Skin of body (tissue), 2 donors: ENCODE data around the gene VAMP5. TPM values are rescaled to one million over a fixed set of nuclear protein-coding genes. Genes with fewer than 3 reads are reported as not detected.
"Not testable (repeated sequence)": the region's sequence is repeated elsewhere in the genome, so short reads cannot be mapped to it uniquely, and the experiment has no call there.

Experiments
- DNase-seq: peaks from one replicate; lab custom pipeline; 2025; lab: John Stamatoyannopoulos, UW
- total RNA-seq: library from RNA; depleted of rRNA; stranded (reverse); fragments of >200 nt; gene quantifications from one replicate; pipeline ENCODE4 v1.2.3, GENCODE V29; 2014

Gene VAMP5
- total RNA-seq, 1 donor from 2014 or later = 8.9 TPM

DNA sequence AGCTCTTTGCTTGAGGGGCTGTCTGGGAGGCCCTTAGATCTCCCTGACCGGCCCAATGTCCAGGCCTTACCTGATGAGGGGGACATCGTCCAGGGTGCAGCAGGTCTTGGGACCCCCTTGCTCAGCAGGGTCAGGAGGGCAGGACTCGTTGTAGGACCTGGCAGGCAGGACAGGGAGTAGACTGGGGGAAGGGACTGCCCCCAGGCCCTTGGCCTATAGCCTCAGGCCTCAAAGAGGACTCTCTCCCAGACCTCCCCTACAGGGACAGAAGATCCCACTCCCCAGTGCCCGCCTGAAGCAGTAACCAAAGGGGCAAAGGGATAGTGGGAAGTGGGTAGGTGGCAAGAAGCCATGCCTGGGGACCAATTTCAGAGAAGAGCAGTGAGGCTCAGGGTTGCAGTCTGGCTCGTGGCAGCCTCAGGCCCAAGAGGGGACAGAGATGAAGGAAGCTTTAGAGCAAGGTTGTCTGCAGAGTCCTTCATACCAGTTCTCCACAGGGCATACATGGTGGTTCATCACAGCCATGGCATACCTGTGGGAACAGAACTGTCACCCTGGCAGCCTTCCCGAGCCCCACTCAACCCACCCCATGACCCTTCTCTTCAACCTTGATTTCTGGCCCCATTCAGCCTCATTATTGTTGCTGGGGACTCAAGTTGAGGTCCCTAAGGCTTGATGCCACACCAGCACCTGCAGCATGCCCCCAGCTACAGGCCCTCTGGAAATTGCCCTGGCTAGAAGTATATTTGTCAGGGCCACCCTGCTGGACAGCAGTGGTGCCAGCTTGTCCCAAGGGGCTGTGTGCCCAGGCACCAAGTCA lies 16.9 kb downstream of the VAMP5 start:
- no peak for DNase-seq

DNA sequence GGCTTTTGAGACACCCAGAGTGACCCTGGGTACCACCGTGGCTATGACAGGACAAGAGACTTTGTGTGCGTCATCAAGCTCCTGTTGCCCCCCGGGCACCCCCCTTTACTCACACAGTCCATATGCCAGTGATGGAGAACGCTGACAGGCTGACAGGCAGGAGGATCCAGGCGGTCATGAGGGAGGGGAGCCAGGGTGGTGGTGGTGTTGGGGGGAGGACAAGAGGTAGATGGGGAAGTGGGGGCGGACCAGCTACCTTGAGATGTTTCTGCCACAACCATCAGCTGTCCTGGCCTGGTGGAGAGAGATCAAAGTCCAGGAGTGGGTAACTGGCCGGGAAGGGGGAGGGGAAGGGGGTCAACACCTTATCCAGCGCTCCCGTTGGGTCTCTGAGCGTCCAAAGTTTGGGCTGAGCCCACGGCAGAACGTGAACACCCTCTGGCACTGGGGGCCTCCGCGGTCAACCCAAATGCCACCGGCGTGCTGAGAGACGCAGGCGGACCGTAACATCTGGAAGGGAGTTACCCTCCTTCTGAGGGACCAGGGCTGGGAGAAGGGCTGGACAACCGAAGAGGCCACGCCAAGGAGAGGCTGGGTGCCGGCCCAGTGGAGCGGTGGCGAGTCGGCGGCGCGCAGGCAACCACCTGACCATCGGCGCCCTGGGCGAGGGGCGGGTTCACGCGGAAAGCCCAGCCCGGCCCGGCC lies 17.7 kb downstream of the VAMP5 start:
- DNase-seq = no peak

DNA sequence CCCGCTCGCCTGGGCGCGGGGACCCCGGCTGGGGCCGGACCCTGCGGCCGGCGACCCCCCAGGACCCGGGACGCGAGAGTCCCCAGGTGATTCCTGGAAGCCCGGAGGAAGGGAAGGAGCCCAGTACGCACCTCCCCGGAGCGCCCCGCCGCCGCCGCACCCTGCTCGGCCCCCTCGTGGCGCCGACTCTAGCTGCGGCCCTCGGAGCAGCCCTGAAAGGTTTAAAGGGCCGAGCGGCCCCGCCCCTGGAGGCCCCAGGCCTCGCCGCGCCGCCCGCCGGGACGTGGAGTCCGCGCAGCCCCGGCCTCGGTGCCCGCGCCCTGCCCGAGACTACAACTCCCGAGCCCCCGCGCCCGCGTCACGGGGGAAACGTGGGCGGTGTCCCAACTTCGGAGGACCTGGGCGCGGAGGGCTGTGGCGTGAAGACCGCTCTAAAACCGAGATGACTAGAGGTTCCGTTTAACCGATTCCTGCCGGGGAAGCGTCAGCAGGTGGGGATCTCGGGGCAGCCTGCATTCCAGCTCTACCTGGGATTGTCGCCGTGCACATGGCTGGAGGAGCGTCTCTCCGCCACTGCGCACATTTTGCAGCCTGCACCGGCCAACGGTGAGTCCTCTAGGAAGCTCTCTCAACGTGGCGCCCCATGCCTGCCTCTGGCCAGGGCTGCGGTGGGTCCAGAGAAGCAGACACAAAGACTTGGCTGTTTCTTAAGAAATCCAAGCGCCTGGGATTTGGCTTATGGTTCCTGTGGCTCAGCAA lies 18.4 kb downstream of the VAMP5 start, which contains the start of gene TMEM150A:
TSS of gene TMEM150A (minus strand) at position 223 of the 759 bp plus-strand sequence. CDS start 750 bp downstream, outside the sequence.
- DNase-seq = peak; percentile 88

DNA sequence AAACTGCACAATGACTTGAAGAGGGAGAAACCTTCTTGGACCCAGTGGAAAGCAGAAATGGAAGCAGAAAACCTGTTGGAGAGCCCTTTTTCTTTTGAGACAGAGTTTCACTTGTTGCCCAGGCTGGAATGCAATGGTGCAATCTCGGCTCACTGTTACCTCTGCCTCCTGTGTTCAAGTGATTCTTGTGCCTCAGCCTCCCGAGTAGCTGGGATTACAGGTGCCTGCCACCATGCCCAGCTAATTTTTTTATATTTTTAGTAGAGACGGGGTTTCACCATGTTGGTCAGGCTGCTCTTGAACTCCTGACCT lies 19.9 kb downstream of the VAMP5 start:
- not testable (repeated sequence) for DNase-seq

DNA sequence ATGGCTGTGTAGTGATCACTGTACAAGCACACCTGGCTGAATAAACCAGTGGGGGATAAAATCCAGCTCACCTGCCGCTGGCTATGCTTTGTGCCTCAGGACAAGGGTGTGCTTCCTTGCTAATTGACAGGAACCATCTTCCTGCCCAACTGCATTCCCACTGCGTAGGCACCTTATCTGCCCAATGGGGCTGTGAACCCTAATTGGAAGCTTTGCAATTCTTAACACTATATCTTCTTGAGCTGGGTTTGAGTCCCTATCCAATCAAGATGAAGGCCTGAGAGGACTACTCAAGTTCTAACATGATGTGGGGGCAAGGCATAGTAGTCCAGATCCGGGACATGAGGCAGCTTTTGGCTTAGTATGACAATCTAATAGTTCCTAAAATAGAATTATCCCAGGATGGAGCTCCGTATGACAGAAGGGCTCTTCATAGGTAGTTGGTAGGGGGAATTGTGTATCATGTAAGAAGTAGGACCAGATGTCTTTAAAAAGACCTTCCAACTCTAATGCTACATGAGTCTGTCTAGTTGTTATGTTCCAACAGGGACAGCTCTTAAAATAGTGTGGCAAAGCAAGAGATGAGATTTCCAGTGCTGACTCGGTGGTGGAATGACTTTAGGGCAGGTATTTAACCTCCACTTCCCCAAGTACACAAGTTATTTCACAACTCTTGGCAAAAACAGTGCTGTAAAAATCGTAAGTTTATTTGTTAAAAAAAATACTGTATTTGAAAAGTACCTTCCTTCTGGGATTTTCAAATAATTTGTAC lies 20.5 kb downstream of the VAMP5 start:
- DNase-seq = no peak

DNA sequence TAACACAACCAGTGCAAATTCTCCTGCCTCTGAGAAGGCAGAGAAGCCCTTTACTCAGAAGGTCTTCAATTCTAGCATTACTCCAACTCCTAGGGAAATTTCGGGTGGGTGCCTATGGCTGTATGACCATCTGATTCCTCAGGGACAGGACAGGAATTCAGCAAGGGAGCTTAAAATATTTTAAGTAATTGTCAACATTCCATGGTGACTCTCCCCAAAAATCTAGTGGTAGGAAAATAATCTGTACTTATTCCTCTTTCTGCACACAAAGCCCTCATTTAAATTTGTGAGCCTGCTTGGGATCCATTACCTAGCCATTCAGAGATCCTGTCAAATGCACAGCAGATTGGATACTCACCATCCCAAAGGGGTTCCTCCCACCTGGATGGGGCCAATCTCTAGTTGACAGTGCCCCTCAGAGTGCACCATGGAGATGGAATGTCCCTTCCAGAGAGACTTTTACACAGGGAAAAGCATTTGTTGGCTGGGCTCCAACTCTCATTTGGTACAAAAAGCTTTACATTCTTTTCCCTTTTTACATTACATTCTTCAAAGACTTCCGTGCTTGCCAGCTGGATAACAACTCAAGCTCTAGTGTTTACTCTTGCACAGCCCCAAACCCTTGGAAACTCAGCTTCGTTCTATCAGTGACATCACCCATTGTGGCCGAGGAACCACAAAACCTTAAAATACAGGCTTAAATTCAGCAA lies 21.3 kb downstream of the VAMP5 start:
- peak; percentile 42 for DNase-seq

DNA sequence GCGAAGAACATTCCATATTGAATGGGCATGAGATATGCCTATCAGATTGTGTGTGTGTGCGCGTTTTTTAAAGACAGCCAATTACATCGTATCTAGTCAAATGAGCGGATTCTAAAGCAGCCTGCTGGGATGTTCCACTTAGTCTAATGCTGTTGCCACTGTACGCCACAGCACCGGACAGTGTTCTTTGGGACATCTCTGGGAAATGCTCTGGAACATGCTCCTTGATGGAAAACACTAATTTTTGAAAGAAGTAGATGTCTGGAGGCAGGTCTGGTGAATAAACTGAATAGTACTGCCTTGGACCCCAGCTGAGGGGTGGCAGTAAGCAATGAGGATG lies 21.9 kb downstream of the VAMP5 start:
- no peak for DNase-seq

DNA sequence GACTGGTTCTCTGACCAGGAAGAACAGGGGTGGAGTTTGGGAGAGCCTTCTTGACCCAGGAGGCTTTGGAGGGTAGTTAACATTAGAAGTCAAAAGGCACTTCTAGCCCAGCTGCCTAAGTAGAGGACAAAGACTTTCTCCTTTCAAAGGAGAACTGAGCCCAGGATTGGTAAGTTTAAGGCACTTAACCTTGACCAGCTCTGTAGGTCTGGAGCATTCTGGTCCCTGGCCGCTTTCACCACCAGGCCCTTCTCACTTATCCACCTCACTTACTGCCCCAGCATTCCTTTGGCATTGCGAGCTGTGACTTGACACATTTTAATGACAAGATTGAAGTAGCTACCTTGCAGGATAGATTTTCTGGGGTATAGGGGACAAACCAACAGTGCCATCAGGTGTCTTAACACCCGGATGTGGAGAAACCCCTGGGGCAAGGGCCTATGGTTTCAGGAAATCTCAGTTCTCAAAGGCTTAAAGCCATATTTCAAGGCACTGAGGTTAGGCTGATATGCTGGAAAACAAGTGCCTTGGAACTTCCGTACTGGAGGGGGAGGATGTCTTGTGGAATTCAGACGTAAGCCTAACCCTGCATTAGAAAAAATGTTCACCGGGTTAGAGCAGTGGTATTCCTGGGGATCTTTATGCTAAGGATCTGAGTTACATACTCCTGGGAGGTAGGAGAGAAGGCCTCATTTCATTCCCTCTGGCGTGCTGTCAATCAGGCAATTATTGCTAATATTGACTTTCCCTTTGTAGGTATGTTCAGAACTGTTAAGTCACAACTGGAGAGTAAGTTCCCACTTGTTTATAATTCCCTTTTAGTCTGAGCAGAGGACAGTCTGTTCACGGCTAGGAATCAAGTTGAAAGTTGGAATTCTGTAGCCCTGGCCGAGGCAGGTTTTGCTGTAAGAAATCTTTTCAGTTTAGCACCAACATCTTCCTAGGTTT lies 23.3 kb downstream of the VAMP5 start:
- DNase-seq = no peak

DNA sequence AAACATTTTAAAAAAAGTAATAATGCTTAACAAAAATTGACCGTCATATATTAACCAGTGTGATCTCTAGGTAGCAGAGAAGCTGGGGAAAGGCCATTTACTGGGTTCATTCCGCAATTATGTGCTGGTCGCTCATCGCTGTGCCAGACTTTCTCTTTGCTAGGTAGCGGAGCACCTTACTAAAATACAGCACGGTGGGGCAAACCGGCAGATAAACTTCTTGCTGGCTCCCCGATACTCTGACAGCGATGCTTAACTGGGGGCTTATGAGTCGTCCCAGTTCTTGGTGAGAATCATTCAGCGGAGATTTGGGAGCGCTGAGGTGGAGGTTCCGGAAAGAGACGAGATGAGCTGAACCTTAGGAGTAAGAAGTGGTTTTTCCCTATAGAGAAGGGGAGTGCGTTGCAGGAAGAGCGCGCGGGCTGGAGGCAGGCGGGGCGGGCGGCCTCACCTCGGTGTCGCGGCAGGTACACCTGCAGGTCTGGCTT lies 27.0 kb downstream of the VAMP5 start:
- no peak for DNase-seq

DNA sequence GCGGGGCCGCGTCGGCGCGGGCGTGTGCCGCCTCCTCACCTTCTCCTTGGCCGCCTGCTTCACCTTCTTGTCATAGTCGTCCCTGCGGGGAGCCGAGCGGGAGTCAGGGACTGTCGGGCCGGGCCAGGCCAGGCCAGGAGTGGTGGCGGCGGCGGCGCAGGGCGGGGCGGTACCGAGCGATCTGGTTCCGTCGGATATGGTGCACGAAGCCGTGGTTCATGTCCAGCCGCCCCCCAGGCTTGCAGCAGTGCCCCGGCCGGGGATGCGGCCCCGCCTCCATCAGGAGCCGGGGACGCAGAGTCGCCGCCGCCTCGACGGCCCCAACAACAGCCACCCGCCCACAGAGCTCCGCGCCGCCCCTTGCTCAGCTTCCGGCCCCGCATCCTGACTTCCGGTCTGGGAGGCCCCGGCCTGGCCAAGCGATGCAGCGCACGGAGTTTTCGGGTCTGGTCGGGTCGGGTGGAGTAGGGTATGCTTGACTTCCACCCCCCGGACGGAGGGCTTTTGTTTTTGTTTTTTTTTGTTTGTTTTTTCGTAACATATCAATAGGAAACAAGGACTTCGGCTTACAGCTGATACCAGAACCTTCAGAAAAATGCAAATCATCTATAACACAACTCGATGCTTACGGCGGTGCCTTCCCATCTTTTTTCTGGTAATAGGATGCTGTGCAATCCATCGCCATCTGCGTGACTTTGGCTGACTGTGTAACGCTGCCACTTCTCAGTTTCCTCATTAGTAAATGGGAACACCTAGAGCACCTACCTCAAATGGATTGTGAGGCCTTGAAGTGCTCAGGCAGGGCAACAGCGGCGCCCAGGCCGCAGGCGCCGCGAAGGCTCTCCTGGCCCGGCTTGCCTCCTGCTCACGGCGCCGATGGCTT lies 27.7 kb downstream of the VAMP5 start, which contains the start of gene C2orf68:
TSS of gene C2orf68 (minus strand) at position 362 of the 883 bp plus-strand sequence. CDS start at position 280, 82 bp downstream.
- peak; percentile 82 for DNase-seq

DNA sequence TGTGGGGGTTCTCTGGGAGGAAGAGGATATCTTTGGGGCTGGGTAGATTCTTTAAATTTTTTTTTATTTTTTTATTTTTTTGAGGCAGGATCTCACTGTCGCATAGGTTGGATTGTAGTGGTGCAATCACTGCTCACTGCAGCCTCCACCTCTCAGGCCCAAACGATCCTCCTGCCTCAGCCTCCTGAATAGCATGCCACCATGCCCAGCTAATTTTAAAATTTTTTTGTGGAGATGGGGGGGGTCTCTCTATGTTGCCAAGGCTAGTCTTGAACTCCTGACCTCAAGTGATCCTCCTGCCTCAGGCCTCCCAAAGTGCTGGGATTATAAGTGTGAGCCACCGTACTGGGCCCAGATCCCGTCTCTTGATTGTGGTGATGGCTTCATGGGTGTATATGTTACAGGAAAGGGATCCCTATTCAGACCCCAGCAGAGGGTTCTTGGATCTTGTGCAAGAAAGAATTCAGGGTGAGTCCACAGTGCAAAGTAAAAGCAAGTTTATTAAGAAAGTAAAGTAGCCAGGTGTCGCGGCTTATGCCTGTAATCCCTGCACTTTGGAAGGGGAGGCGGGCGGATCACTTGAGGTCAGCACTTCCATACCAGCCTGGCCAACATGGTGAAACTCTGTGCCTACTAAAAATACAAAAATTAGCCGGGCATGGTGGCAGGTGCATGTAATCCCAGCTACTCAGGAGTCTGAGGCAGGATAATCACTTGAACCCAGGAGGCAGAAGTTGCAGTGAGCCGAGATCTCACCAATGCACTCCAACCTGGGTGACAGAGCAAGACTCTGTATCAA lies 29.7 kb downstream of the VAMP5 start:
- no peak for DNase-seq

DNA sequence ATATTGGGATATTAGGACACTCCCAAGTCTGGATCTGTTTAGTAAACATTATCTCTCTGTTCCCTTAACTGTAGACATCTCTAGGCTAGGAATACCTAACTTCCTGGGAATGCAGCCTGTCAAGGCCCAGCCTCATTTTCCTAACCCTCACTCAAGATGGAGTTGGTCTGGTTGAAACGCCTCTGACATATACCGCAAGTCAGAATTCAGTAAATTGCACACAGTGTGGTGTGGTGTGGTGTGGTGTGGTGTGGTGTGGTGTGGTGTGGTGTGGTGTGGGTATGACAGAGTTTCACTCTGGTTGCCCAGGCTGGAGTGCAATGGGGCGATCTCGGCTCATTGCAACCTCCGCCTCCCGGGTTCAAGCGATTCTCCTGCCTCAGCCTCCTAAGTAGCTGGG lies 30.5 kb downstream of the VAMP5 start:
- DNase-seq = not testable (repeated sequence)

DNA sequence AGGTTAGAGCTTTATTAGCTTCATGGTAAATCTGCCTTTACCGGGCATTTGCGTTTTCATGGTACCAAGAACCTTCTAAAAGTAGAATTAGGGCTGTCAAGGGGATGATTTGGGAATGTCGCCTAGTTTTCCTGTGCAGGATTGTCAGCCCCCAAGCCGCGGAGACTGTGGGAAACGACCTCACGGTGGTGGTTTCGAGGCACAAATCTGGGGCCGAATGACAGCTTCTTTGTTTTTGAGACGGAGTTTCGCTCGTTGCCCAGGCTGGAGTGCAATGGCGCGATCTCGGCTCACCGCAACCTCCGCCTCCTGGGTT lies 31.1 kb downstream of the VAMP5 start:
- DNase-seq = no peak

DNA sequence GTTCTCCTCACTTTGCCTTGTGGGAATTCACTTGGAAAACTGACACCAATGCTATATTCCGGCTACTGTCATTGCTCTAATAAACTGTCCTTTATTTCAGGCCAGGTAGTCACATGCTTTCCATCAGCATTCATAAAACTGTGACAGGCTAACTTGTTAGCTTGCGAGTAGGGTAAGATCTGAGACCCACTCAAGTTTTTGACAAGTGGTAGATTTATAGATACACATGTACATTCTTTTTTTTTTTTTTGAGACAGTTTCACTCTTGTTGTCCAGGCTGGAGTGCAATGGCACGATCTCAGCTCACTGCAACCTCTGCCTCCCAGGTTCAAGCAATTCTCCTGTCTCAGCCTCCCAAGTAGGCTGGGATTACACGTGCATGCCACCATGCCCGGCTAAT lies 33.5 kb downstream of the VAMP5 start:
- not testable (repeated sequence) for DNase-seq

DNA sequence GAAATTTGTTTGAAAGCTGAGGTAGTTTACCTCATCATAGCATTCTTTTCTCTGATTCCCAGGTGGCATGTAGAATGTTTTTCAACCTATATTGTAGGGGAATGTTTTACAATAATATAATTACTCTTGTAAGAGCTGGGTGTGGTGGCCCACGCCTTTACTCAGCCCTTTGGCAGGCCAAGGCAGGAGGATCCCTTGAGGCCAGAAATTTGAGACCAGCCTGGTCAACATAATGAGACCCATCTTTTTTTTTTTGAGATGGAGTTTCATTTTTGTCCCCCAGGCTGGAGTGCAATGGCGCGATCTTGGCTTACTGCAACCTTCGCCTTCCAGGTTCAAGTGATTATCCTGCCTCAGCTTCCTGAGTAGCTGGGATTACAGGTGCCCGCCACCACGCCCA lies 35.4 kb downstream of the VAMP5 start:
- DNase-seq = no peak

DNA sequence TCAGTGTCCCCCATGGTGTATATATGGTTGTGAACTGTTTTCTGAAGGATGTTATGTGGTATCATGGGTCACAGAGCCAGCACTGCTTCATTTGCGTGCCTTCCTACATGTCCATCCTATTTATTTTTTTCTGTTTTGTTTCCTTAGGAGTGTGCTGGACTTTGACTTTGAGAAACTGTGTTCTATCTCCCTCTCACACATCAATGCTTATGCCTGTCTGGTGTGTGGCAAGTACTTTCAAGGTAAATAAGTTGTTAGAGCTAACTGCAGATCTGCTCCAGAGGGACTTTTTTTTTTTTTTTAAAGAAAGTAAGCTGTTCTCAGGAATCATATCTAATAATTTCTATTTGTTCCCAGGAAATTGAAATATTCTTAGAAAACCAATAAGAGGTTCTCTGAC lies 37.1 kb downstream of the VAMP5 start:
- DNase-seq = no peak

DNA sequence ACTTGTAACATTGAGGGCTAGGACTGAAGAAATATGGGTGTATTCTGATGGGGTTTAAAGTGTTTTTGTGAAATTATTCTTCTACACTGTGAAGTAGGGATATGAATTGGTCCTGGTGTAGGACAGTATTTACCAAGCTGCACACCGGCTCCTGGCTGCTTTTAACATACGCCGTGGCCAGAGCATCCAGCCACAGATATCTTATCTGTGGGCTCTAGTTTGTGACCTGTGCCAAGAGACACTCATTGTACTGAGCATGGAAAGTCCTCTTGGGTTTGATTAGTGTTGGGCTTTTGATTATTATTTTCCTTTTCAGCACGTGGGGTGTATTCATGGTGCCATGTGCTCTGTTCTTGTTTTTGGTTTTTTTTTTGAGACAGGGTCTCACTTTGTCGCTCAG lies 39.8 kb downstream of the VAMP5 start:
- DNase-seq = no peak

DNA sequence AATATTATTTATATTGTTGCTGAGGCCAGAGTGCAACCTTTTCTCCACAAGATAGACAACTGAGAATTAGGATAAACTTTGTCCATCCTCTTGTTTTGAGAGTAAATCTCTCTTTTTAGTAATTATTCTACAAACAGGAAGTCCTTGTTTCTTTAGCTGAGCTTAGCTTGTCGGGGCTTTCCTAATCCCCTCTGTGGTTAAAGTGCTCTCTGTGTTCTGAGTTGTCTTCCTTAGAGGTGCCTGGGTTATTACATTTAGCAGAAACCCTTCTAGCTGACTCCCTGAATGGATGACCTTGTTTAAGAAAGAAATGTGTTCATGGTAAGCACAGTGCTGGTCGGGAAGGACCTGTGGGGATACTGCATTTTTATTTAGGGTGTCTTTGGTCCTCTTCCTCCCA lies 44.4 kb downstream of the VAMP5 start:
- no peak for DNase-seq
